ENCODE measurements around the gene SPART. TPM values are rescaled to one million over a fixed set of nuclear protein-coding genes. Genes with fewer than 3 reads are reported as not detected.

Gene SPART
- total and polyA plus RNA-seq, 2 donors (not counting 1 experiment from before 2014, with no cell fraction given), result 93.0 to 109 TPM

DNA sequence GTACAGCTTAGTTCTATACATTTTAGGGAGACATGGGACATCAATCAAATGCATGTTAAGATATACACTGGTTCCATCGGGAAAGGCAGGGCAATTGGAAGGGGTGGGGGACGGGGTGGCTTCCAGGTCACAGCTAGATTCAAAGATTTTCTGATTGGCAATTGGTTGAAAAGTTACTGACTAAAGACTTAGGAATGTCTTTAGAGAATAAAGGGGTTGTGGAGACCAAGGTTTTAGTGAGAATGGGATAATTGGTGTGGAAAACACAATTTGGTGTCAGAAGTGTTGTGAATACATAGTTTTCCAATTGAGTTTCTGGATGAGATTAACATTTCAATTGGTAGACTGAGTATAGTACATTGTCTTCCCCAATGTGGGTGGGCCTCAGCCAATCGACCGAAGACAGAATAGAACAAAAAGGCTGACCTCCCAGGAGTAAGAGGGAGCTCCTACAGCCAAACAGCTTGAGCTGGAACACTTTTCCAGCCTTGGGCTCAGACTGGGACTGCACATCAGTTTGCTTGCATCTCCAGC lies 47.6 kb downstream of the SPART start:
- Histone ChIP-seq H3K4me3 (replicated peaks in 1 of 4; ENCODE audit: control extremely low read depth in 1 of 4, insufficient read depth in 1 of 4, low read depth in 3 of 4, low read length in 4 of 4) (peak overlapping the region in 2 of 4 experiments; percentile 77 to 82), H3K9ac (ENCODE audit: insufficient read depth, low read length) (no peak overlapping the region)
- no peak for TF ChIP-seq EZH2 (IDR thresholded peaks at IDR 0.05; ENCODE audit: low read length, missing control alignments)
- TF ChIP-seq, protein P1, sequence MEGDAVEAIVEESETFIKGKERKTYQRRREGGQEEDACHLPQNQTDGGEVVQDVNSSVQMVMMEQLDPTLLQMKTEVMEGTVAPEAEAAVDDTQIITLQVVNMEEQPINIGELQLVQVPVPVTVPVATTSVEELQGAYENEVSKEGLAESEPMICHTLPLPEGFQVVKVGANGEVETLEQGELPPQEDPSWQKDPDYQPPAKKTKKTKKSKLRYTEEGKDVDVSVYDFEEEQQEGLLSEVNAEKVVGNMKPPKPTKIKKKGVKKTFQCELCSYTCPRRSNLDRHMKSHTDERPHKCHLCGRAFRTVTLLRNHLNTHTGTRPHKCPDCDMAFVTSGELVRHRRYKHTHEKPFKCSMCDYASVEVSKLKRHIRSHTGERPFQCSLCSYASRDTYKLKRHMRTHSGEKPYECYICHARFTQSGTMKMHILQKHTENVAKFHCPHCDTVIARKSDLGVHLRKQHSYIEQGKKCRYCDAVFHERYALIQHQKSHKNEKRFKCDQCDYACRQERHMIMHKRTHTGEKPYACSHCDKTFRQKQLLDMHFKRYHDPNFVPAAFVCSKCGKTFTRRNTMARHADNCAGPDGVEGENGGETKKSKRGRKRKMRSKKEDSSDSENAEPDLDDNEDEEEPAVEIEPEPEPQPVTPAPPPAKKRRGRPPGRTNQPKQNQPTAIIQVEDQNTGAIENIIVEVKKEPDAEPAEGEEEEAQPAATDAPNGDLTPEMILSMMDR (conservative IDR thresholded peaks at IDR 0.05 in 1 of 2, IDR thresholded peaks at IDR 0.05 in 1 of 2; ENCODE audit: low read depth in 1 of 2, low read length in 2 of 2), result no peak

DNA sequence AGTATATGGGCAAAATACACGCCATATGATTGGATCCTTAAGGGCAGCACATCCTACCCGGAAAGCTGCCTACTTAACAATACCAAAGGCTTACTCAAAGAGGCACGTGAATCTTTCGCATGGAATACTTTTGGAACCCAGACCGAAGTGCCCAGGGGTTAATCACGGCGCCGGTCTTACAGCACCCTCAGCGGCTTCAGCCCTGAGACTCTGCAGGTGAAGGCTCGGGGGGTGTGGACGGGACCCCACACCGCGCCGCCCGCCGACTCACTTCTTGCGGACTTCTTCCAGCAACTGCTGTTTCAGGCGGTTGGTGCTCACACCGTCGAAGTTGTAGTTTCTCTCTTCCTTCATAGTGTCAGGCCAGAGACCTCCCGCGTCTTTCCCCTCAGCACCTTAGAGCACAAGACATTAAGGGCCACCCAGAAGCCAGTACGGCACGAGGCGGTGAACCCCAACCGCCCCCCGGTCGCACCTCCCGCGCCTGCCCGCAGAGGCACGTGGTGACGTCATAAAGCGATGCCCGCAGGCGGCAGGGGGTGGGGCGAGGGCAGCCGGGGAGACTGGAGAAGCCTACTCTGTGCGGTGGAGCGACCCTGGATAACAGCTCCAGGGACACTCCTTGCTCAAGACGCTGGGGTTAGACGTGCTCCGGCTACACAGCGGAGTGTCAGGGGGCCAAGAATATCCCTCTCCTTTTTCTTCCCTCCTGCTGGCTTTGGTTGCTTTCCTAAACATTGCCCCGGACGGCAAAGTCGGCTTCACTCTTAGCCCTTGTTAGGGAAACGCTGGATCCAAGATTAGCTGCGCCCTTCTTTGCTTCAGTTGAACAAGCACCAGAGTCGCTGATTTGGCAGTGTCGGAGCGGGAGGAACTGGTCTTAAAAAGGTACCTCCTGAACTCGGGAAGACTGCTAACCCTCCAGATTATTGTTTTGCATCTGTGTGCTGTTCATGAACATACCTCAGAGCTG lies 48.5 kb downstream of the SPART start, which contains the start of gene CCDC169:
Gene CCDC169, minus strand, starts transcription at position 449 of the 973 bp plus-strand sequence. Its CDS starts 95 bp downstream, at position 354.
- no peaks in the 10 kb centered on the region for H3K36me3 ChIP-seq (ENCODE audit: control insufficient read depth, insufficient read depth, low read length)
- peak within 1 kb of the TSS; percentile 74 for H3K4me2 ChIP-seq (ENCODE audit: extremely low read depth, insufficient read depth, low read length)
- H3K27me3 ChIP-seq (ENCODE audit: control insufficient read depth, insufficient read depth, low read length), result no peaks in the 10 kb centered on the region
- H3K79me2 ChIP-seq (ENCODE audit: control insufficient read depth, insufficient read depth, low read length), result no peaks in the 10 kb centered on the region
- DNase-seq (ENCODE audit: low read depth in 2 of 2), result peak; percentile 62 to 67
- peaks cover 3% of the 10 kb centered on the region for H3K4me1 ChIP-seq (ENCODE audit: control insufficient read depth, extremely low read depth, insufficient read depth, low read length)
- H3K9ac ChIP-seq (ENCODE audit: insufficient read depth, low read length), result peak within 1 kb of the TSS; percentile 66
- no peak for TF ChIP-seq EZH2 (IDR thresholded peaks at IDR 0.05; ENCODE audit: low read length, missing control alignments)
- TF ChIP-seq, protein P1 (conservative IDR thresholded peaks at IDR 0.05 in 1 of 2, IDR thresholded peaks at IDR 0.05 in 1 of 2; ENCODE audit: low read depth in 1 of 2, low read length in 2 of 2), result no peak
- no peaks in the 10 kb centered on the region for H4K20me1 ChIP-seq (ENCODE audit: control insufficient read depth, extremely low read depth, insufficient read depth, low read length)
- H3K4me3 ChIP-seq (replicated peaks in 1 of 4; ENCODE audit: control extremely low read depth in 1 of 4, insufficient read depth in 1 of 4, low read depth in 3 of 4, low read length in 4 of 4), result peak within 1 kb of the TSS; percentile 63 to 83 (median 80)
- no peaks in the 10 kb centered on the region for H3K9me3 ChIP-seq (ENCODE audit: control insufficient read depth, insufficient read depth, low read depth, low read length)
- H2AFZ ChIP-seq (ENCODE audit: low read length), result peak within 1 kb of the TSS; percentile 93
- H3K27ac ChIP-seq (ENCODE audit: insufficient read depth, low read length), result peak within 1 kb of the TSS; percentile 81

More for the DNA sequence above, 47.6 kb downstream of the SPART start:
- Histone ChIP-seq H2AFZ (ENCODE audit: low read length) (no peak overlapping the region), H3K4me2 (ENCODE audit: extremely low read depth, insufficient read depth, low read length) (peak overlapping the region; percentile 48), H3K27ac (ENCODE audit: insufficient read depth, low read length) (no peak overlapping the region), H3K79me2 (ENCODE audit: control insufficient read depth, insufficient read depth, low read length) (no peaks in the 10 kb centered on the region), H3K4me1 (ENCODE audit: control insufficient read depth, extremely low read depth, insufficient read depth, low read length) (peaks cover 3% of the 10 kb centered on the region), H3K36me3 (ENCODE audit: control insufficient read depth, insufficient read depth, low read length) (no peaks in the 10 kb centered on the region), H3K27me3 (ENCODE audit: control insufficient read depth, insufficient read depth, low read length) (no peaks in the 10 kb centered on the region), H3K9me3 (ENCODE audit: control insufficient read depth, insufficient read depth, low read depth, low read length) (no peaks in the 10 kb centered on the region), H4K20me1 (ENCODE audit: control insufficient read depth, extremely low read depth, insufficient read depth, low read length) (no peaks in the 10 kb centered on the region)
- DNase-seq (ENCODE audit: low read depth in 2 of 2), result no peak

DNA sequence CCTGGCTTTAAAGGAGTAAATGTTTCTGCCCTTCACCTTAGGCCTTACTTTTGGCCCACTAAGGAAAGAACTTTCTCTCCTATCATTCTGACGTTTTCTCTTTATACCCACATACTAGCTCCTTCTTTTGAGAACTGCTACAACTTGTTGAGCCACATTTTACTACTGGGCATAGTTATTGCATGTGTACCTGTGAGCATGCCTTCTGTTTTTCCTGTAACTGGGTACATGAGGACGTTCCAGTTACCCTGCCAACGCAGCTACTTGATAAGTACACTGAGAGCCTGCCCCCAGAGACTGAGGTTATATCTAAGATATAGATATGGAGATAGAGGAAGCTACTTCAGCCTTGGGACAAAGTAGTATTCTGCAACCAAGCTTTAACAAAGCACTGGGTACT lies 52.1 kb downstream of the SPART start:
- H3K27ac ChIP-seq (ENCODE audit: insufficient read depth, low read length), result no peak overlapping the region
- no peaks in the 10 kb centered on the region for H3K36me3 ChIP-seq (ENCODE audit: control insufficient read depth, insufficient read depth, low read length)
- H2AFZ ChIP-seq (ENCODE audit: low read length), result no peak overlapping the region
- TF ChIP-seq, protein P1 (conservative IDR thresholded peaks at IDR 0.05 in 1 of 2, IDR thresholded peaks at IDR 0.05 in 1 of 2; ENCODE audit: low read depth in 1 of 2, low read length in 2 of 2), result no peak
- no peaks in the 10 kb centered on the region for H4K20me1 ChIP-seq (ENCODE audit: control insufficient read depth, extremely low read depth, insufficient read depth, low read length)
- no peak for DNase-seq (ENCODE audit: low read depth in 2 of 2)
- H3K4me3 ChIP-seq (replicated peaks in 1 of 4; ENCODE audit: control extremely low read depth in 1 of 4, insufficient read depth in 1 of 4, low read depth in 3 of 4, low read length in 4 of 4), result no peak overlapping the region
- no peaks in the 10 kb centered on the region for H3K9me3 ChIP-seq (ENCODE audit: control insufficient read depth, insufficient read depth, low read depth, low read length)
- peaks cover 3% of the 10 kb centered on the region for H3K4me1 ChIP-seq (ENCODE audit: control insufficient read depth, extremely low read depth, insufficient read depth, low read length)
- H3K79me2 ChIP-seq (ENCODE audit: control insufficient read depth, insufficient read depth, low read length), result no peaks in the 10 kb centered on the region
- H3K9ac ChIP-seq (ENCODE audit: insufficient read depth, low read length), result no peak overlapping the region
- H3K4me2 ChIP-seq (ENCODE audit: extremely low read depth, insufficient read depth, low read length), result no peak overlapping the region
- H3K27me3 ChIP-seq (ENCODE audit: control insufficient read depth, insufficient read depth, low read length), result no peaks in the 10 kb centered on the region
